IPS-11a (cell line): ENCODE data around the gene SELENOS.

Experiments used
- H3K4me3 ChIP-seq: one replicate; pipeline ENCODE4 v1.5.1; 2013; ENCODE audit warnings: low read depth, low read length, control low read depth

Gene SELENOS

DNA sequence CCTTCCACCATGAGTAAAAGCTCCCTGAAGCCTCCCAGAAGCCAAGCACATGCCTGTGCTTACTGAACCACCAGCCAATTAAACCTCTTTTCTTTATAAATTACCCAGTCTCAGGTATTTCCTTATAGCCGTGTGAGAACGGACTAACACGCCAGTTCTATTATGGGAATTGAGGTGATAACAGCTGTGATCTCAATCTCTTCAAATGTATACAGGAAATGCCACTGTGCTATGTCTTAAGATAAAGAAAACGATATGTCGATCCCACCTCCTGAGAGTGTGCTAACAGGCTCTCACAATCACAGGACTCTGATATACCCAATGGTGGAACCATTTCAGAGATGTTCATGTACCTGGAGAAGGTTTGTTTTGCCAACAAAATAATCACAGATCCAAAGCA is 51.6 kb downstream of the SELENOS start:
- H3K4me3 ChIP-seq = no peak overlapping the region
